GM21786 (cell line): ENCODE measurements around the gene SETD1A.

Experiments used
- ATAC-seq: cut with Tn5 transposase; IDR thresholded peaks from one replicate; pipeline ENCODE4 v1.9.1; 2021; ENCODE audit not compliant: unreplicated experiment

The SETD1A gene

DNA sequence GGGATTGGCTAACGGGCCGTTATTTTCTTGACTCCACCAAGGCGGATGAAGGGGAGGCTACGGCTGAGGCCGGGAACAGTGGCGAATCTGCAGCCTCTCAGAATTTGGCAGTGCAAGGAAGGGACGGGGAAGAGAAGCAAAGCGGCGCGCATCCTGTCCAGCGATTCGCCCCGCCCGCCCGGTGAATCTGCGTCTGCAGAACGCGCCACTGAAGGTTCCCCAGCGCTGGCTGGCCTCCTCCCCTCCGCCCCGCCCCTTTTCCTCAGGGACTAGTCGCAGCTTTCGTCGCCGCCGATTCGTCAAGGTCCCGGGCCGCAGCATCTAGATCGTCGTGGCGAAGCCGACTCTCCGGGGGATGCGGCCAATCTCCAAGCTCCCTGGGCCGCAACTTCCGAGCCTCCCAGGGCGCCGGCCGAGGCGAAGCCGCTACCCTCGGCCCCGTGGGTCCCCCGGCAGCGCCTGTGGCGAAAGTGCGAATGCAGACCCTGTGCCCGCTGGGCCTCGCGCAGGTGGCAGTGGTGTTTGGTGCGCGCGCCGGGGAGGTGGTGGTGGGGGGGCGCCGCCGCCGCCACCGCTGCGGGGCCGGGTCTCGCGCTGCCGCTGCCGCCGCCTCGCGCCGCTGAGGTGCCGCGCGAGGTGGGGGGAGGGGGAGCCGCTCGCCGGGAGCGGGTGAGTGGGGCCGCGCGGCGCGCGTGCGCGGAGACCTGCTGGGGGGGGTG, at the start of gene SETD1A:
Gene SETD1A, plus strand, starts transcription at position 299 of the 719 bp plus-strand sequence. CDS start 978 bp downstream, outside the sequence.
- ATAC-seq = peak; percentile 67

DNA sequence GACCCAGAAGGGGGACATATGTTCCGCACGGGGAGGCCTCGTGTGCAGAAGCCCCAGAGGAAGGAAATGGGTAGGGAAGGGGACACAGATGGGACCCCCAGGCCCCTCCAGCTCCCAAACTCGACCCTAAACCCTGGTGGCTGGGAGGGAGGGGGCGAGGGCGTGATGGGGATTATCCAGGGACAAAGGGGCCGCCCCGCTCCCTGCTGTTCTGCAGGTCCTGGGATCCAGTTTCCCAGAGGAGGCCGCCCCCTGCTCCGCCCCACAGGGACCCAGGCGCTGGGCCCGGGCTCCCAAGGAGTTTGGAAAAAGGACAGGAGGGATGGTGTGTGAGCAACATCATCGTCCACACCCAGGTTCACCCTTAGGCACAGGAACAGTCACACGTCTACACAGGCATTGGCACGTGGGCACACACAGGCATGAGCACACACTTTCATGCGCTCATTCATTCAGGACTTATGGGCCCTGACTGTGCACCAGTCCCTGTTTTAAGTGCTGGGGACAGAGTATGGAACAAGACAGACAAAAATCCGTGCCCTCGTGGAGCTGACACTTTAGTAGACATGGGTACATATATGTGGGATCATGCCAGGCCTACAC, 47.0 kb upstream of the SETD1A start:
- no peak for ATAC-seq

DNA sequence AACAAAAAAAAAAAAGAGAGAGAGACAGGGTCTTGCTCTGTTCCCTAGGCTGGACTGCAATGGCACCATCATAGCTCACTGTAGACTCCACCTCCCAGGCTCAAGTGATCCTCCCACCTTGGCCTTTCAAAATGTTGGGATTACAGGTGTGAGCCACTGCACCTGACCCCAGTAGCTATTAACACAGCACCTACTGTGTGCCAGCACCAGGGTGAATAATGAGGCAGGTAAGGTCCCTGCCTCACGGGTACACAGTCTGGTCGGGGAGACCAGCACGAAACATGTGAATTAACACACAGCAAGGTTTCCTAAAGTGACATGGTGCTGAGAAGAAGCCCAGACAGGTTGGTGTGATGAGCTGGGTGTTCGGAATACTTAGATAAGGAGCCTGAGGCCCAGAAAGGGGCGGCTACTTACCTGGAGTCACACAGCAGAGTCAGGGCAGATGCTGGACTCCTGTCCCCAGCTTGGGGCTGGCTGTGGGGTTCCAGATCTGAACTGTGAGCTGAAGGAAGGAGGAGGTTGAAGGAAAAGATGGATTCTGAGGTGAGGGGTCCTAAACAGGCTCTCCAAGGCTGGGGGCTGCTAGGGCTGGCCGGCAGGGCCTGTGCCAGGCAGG, 44.7 kb upstream of the SETD1A start:
- no peak for ATAC-seq

DNA sequence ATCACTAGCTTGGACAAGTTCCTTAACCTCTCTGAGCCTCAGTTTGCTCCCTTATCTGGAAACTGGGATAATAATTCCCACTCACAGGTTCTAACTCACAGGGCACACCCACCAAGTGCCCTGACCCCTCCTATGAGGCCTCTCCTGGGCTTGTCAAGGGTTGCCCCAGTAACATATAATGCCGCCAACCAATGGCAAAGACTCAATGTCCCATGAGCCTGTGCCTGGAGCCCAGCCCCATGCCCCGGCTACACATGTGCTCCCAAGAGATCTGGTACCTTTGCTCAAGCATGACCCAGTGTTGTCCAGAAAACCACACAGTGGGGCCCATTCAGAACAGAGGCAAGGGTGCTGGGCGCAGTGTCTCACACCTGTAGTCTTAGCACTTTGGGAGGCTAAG, 42.7 kb upstream of the SETD1A start:
- ATAC-seq = no peak

DNA sequence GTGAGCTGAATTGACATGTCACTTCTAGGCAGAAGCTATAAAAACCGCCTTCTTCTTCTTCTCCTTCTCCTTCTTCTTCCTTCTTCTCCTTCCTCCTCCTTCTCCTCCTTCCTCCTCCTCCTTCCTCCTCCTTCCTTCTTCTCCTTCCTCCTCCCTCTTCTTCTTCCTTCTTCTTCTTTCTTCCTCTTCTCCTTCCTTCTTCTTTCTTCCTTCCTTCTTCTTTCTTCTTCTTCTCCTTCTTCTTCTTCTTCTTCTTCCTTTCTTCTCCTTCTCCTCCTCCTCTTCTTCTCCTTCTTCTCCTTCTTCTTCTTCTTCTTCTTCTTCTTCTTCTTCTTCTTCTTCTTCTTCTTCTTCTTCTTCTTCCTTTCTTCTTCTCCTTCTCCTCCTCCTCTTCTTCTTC, 38.9 kb upstream of the SETD1A start:
- no peak for ATAC-seq

DNA sequence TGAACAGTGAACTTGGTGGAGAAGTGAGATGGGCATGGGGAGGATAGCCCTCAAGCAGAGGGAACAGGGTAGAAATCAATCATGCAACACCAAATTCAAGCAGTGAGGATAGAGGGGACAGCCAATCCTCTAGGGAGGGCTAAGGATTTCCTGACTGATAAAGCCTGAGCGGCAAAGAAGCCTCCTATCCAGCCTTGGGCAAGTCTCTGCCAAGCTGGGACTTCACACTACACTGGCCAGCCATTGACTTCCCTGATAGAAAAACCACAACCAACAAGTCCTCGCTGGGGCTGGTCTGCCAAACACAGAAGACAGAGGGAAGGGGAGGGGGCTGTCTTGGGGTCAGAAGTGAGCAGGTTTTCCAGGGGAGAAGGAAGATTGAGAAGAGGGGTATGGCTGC, 36.7 kb upstream of the SETD1A start:
- no peak for ATAC-seq

DNA sequence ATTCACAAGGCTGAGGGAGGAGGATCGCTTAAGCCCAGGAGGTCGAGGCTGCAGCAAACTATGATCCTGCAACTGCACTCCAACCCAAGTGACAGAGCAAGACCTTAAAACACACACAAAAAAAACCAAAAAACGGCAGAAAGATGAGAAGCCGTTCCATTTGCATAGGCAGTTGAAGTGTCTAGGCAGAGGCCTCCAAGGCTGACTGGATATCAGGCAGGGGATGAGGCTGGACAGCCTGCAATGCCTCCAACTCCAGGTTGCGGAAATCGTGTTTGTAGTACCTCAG, 36.2 kb upstream of the SETD1A start:
- no peak for ATAC-seq

DNA sequence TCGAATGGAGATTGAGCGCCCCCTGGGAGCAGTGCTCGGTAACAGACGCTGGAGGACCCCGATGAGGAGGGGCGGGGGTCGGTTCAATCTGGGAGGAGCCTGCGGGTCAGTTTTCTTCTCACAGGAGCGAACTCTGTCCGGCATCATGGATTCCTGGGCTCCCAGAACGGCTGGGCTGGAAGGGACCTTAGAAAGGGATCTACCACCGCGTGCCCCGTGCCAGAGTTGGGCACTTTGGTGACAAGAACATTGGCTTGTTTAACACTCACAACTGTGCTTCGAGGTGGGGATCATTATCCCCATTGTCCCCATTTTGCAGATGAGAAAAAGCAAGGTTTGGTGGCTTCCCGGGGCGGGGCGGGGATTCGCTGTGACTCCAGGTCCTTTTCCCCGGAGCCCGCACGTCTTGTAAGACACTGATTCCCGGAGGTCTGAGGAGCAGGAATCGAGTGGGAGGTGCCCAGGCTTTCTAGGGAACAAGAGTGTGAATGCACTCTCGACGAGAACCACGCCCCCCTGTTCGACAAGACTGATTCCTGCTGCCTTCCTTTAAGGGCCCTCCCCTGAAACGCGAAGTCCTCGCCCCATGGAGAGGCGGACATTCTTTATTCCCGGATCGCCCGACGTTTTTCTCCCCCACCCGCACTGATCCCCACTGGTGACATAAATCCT, 35.7 kb upstream of the SETD1A start:
- ATAC-seq = no peak

DNA sequence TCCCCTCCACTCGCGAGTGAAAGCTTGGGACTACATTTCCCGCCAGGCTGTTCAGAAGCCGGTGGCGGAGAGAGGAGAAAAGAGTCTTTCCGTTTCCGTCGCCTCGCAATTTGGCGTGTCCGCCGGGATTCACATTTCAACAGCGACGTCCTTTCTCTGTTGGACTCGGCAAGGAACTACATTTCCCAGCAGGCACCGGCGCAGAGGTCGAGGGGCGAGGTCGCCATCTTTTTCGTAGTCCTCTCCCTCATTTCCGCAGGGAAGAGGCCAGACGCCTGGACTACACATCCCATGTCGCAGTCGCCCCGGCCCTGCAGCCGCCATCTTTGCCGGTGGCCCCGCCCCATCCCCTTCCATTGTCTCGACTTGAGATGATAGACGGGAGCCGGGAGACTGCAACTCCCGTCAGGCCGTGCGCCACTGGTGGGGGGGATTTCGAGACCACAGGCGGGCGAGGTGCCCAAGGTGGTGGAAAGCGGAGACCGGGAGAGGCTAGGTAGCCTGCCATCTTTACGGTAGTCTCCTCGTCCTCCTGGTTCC, 35.1 kb upstream of the SETD1A start:
- peak; percentile 69 for ATAC-seq

DNA sequence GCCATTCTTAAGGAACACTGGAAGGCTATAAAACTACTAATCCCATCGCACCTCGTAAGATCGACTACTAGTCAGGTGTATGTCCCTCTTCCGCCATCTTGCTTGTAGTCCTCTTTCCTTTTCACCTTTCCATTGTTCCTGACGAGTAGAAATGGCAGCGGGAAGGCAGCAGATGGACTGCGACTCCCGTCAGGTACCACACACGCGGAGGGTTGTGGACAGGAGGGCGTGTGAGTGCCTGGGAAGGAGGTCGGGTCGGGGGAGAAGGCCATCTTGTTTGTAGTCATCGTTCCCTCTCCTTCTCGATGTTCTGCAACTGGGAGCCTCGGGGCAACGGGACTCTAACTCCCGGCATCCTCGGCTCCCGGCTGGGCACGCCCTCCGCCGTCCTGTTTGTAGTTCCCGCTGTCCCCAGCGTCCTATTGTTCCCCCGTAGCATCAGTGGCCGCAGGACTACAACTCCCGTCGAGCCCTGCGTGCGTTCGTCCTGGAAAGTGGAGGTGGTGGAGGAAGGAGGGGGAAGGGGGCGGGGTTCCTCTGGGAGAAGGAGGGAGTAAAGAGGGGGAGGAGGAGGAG, 34.5 kb upstream of the SETD1A start:
- peak; percentile 63 for ATAC-seq

DNA sequence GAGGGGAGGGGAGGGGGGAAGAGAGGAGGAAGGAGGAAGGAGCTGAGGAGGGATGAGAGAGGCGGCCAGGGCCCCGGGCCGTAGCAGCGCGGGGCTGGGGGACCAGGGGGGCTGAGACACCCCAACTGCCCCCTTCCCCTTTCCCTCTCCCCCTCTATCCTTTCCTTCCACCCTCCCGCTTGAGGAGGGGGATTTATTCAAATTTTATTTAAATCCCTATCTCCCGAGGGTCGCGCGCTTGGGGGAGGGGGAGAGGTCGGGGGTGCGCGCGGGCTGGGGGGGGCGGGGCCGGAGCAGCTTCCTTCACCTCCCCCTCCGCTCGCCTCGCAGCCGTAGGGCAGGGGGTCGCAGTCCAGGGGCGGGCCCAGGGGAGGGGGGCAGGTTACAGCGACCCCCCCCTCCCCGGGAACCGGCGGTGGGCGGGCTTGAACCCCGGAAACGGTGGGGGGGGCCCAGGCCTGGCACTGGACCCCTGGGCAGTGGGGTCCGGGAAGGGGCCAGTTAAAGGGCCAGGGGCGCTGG, 33.9 kb upstream of the SETD1A start, which contains the start of gene FBXL19:
Gene FBXL19, plus strand, starts transcription at position 19 of the 522 bp plus-strand sequence. CDS start 2,183 bp downstream, outside the sequence.
- no peak for ATAC-seq

DNA sequence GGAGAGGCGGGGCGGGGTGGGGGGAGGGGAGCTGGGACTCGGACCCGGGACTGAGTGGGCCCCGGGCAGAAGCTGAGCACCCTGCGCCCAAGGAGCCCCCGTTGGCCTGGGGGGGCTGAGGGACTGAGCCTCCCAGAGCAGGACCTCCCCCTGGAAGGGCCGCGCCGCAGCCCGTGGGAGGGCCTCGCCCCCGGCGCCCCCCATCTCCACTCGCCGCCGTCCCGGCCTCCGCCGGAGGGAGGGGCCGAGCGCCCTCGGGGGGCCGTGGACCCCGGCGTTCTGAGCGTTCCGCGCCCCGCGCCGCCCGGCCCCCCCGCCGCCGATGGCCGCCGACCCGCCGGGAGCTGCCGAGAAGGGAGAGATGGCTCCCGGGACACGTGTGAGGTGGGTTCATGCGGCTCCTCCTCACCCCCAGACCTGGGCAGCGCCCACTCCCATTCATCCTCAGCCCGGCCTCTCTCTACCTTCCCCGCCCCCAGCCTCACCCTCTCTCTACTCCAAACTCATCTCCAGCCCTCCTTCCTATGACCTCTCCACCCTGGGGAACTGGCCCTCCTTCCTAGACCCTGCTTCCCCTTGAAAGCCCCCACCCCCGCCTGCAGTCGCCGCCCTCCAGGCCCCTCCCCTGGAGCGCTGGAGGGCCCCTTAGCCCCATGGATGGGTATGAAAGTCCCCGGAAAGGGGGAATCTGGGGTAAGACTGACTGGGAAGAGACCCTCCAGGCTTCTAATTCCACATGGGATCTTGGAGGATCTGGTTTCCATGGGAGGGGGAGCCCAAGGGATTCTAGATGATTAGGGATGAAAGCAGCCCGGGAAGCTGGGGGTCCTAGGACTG, 33.3 kb upstream of the SETD1A start:
- no peak for ATAC-seq

DNA sequence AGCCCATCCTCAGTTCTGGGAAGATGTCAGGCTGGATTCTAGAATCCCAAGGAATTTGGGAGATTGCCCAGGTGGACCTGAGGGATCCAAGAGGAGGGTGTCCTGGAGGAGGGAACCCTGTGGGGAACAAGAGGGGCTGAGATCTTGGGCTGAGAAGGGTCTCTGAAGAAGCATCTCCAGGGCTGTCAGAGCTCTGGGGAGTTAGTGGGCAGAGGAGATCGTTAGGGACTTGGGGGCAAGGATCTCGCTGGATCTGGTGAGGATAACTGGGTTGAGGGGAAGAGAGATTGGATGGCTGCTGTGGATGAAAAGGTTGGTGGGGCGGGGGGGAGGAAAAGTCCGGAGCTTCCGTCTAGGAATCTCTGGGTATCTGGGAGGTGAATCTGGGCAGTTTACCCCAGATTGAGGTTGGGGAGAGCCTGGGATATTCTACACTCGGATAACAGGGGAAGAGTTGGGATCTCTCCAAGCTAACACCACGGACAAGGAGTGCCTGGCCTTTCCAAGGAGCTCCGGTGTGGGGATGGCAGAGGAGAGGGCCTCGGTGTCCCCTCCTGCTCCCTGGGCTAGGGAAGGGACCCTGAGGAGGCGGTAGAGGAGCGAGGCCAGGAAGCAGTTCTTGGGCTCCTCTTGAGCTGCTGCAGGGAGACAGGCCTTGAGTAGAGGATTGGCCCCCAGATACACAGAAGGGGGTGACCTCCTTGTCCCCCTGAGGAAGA, 32.5 kb upstream of the SETD1A start:
- ATAC-seq = no peak

DNA sequence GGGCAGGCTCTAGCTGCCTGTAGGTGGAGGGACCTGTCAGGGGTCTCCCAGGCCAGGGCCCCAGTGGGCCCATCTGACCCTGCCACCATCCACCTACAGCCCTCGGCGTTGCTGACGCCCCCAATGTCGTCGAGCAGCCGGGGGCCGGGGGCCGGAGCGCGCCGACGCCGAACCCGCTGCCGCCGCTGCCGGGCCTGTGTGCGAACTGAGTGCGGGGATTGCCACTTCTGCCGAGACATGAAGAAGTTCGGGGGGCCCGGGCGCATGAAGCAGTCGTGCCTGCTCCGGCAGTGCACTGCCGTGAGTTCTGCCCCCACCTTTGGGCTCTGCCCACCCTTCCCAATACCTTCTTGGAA, 31.9 kb upstream of the SETD1A start:
- ATAC-seq = no peak

DNA sequence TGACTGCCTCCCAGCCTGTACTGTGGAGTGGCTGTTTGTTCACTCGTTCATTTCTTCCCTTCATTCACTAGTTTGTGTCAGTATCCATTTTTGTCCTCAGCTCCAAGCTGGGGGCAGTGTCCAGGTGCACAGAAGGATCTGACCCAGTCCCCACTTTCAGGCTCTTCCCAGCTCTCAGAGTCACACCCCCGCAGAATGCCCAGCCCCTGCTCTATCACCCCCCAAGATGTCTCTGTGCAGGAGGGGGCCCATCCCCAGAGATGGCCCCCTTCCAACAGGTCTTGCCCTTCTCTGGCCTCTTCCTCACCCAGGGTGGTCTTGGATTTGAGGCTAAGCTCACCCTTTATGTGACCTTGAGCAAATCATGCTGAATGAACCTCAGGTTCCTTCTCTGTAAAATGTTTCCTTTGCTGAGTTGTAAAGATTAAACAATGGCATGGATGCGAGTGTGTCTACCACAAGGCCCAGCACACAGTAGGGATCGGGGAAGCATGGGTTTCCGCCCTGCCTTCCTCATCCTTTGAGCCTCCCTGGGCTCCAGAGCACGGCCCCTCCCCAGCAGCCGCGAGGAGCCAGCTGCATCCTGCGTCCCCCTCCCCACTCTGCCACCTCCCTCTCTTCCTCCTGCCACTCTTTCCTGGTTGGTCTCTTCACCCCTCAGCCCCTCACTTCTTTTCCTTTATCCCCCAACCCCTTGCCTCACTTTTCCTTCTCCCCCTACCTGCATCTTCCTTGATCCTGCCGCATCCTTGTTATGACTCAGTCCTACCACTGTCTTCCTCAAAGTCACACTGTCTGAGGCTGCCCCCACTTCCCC, 31.4 kb upstream of the SETD1A start:
- ATAC-seq = no peak

DNA sequence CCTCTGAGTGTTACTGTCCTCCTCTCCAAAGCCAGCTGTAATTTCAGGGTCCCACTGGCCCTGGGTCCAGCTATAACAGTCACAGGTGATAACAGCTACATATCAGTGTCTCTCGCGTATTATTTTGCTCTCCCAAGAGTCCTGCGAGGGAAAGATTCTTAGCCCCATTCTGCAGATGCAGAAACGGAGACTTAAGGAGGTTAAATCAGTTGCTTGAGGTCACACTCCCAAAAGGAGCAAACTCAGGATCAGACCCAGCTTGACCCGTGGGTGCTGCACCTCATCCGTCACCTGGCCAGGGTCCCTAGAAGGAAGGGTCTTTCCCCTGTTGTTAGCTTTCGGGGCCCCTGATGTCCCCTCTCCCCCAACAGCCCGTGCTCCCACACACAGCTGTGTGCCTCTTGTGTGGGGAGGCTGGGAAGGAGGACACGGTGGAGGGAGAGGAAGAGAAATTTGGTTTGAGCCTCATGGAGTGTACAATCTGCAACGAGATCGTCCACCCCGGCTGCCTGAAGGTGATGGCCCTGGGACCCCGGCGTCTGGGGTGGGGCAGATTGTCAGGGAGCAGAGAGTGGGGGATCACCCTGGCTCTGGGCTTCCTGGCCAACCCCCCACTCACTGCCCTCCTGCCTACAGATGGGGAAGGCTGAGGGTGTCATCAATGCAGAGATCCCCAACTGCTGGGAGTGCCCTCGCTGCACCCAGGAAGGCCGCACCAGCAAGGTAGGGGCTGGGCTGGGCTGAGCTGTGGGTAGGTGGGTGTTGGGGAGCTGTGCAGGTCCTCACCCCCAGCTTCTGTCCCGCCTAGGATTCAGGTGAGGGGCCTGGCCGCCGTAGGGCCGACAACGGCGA, 30.4 kb upstream of the SETD1A start:
- no peak for ATAC-seq

DNA sequence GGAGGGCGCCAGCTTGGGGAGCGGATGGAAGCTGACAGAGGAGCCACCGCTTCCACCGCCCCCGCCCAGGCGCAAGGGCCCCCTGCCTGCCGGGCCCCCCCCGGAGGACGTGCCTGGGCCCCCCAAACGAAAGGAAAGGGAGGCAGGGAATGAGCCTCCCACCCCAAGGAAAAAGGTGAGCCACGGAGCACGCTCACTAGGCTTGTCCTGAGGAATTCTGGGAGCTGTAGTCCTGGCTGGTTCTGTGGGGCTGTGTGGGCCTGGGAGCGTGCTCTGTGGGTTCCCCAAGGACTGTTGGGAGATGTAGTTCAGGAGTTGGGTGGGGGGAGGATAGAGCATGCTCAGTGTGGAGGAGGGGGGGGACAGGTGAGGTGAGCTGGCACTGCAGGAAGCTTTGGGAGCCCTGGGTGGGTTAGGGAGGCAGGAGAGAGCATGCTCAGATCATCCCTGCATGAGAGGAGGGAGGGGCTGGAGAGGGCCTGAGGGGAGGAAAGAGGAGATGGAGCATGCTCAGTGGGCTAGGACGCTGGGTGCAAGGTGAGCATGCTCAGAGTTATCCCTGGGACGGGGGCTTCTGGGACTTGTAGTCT, 29.7 kb upstream of the SETD1A start:
- no peak for ATAC-seq
